AG08396 (cell line): Measurements from ENCODE around the gene GPR3.
A peak's percentile ranks its signal among the peaks of the same experiment; 100 is the strongest.

ENCODE experiments used
- DNase-seq: peaks from one replicate; pipeline ENCODE4 v3.0.0; 2012; ENCODE audit warnings: low spot score, mixed read lengths

Gene GPR3

DNA sequence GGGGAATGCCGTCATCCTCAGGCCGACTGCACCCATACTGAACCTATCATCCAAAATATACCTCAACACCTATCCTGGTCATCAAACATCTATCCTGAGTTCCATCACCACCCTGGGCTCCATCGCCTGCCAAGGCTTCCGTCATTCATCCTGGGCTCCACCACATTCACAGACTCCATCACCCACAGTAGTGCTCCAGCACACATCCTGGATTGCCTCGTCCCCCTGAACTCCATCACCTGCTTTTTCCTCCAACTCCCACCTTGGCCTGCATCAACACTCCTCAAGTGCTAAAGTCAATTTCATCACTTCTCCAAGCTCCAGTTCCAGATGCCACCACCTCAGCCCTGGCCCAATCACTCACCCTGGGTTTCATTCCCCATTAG, 33.5 kb upstream of the GPR3 start:
- DNase-seq, result no peak

DNA sequence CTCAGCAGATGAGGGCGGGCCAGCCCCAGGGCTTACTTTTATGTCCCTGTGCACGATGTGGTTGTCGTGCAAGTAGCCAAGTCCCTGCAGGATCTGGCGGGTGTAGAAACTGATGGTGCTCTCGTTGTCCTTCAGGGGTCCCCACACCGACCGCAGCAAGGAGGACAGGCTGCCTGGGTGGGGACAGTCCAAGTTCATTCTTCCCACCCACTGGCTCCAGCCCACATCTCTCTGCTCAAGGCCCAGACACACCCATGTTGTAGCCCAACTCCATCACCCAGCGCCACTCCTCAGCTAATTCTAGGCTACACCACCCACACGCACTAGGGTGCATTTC, 32.6 kb upstream of the GPR3 start:
- DNase-seq, result no peak

DNA sequence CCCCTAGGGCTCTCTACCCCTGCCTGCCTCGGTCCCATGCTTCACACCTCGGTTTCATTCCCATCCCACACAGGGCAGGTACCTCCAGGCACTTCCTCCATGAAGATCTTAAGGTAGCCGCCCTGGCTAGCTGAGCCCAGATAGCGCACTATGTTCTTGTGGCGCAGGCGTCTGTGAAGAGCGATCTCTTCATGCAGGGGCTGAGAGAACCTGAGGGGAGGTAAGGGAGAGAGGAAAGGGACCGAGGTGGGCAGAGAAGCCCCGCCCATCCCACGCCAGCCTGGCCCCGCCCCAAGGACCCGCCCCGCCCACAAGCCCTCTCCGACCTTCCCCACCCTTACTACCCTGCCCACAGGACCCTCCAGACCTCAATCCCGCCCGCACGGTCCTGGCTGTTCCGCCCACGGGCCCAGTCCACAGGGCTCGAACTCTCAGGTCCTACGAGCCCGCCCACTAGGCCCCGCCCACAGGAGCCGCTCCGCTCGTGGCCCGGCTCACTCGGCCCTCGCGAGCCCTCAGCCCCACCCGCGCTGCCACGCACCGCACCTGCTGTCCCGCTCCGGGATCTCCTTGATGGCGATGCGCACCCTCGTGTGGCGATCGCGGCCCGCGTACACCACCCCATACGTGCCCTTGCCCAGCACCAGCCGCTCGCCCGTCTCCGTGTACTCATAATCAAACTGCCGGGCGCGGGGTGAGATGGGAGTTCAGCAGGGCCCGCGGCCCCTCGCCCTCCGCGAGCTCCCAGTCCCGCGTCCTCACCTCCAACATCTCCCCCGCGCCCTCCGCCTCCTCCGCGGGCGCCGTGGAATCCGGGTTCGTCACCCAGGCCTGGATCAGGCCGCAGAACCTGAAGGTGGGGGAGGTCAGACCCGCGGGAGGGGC, 32.0 kb upstream of the GPR3 start:
- DNase-seq, result no peak

DNA sequence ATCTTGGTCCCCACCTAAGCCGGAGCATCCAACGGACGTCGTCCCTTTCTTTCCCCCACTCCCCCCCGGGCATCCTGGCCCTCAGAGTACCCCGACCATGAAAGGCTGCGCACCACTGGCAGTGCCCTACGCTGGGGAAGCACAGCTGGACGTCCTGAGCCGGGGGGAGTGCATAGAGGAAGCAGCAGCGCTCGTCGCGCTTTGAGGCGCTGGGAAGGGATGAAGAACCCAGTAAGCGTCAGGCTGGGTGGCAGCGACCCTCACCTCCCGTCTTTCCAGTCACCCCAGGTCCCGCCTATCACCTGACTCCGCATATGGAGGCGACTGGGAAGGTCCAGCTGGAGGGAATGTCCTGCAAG, 31.4 kb upstream of the GPR3 start:
- no peak for DNase-seq

DNA sequence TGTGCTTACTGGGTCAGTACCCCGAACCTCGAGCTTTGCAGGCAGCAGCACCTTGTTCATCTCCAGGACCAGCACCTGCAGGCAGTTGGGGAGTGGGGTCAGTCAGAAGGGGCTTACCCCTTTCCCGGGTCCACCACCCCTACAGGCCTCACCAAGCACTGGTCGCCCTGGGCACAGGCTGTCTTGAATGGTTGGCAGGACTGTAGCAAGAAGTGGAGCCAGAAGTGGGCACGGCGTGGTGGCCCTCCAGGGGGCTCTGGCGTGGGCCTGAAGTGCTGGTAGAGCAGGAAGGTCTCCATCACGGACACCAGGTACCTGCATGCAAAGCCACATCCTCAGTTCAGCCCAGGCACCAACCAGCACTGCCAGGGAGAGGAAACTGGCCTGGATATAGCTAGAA, 30.9 kb upstream of the GPR3 start:
- DNase-seq, result no peak

DNA sequence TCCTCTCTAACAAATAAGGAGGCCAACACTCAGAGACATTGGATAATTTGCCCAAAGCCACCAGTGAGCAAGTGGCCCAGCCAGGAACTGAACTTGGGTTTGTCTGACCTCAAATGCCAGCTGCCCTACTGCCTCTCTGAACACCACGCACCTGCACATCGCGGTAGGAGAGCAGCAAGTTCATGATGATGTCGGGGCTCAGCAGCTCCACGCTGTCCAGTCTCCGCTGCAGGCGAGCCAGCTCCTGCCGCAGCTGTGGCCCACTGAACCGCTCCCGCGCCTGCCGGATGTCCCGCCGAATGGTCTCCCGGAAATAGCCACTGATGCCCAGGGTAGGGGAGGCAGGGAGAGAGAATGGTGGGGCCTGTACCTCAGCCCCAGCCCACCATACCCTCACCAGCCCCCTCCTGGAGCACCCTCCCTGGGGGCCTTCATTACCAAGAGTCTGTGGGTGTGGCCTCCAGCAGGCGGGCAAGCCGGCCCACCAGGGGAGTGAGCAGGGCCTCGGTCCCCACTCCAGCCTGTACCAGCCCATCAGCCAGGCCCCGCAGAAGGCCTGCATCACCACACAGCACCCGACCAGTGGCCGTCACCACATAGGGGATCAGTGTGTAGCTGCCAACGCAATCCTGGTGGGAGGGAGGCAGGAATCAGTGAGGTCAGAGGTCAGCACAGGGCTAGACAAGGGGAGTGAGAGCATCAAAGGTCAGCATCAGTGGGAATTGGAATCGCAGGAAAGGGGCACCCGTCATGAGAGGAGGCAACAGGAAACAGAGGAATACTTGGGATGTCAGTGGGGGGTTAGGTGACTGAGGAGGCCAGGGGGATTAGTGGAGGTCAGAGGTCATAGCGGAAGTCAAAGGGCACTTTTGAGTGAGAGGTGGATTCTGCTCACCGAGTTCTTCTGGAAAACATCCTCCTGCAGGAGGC, 28.4 kb upstream of the GPR3 start:
- no peak for DNase-seq

DNA sequence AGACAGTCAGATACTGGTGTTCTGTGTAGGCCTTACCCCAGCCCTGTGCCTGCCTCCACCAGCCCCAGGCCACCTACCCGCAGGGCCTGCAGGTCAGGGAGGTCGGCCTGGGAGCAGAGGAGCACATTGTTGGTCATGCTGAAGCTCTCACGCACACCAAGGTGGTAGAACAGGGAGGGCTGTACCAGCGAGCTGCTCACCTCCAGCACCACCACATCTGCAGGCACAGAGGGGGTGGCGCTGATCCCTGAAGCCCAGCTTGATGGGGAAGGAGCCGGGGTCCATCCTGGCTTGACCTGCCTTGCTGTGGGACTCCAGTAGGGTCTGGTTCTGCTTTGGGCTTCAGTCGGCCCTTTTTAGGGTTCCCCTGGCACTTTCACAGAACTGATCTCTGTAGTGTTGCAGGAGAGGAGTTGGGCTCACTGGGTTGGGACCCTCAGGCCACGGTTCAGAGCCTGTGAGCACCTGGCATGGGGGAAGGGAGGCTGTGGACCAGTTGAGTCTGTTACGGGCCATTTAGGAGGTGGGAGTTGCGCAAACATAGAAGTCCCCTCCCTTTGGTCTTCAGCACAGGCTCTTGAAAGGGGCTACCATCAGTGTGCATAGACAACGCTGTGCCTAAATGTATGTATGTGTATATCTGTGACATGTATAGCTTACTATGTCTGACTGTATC, 27.6 kb upstream of the GPR3 start:
- no peak for DNase-seq

DNA sequence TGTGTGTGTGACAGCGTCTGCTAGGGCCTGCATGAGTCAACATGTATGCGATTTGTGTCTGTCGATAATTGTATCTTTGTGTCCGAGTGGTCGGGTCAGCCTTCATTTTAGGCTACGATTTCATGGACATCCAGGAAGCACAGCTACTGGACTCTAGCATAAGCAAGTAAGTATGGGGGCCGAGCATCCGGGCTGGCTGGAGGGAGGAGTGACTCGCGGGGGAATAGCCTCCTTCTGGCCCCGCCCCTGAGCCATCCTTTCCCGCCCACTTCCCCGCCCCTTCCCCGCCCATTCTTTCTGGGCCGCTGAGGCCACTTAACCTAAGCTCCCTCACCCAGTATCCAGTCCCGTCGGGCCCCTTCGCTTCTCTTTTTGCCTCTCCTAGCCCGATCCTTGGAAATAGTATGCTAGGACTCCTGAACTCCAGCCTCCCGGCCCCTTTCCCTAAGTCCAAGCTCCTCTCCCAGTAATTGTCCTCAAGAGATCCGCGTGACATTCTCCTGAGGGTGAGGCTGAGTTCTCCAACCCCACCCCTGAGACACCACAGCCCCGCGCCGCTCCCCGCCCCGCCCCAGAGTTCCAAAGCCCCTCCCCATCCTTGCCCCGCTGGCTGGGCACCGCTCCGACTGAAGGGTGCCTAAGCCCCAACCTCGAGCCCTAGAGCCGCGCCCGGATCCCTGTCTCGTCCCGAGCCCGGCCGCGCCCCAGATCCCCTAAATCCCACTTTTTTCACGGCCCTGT, 26.9 kb upstream of the GPR3 start:
- peak; percentile 97 for DNase-seq

DNA sequence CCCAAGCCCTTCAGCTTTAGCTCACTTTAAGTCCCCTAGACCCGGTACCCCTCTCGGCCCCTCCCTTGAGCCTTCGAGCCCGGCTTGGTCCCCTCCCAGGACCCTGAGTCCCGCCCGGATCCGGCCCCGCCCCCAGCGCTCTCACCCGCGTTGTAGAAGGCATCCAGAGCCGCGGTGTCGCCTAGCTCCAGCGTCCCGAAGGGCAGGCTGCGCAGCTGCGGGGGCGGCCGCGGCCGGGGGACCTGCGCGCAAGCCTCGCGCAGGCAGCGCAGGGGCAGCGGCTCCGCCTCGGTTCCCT, 26.4 kb upstream of the GPR3 start:
- peak; percentile 85 for DNase-seq

DNA sequence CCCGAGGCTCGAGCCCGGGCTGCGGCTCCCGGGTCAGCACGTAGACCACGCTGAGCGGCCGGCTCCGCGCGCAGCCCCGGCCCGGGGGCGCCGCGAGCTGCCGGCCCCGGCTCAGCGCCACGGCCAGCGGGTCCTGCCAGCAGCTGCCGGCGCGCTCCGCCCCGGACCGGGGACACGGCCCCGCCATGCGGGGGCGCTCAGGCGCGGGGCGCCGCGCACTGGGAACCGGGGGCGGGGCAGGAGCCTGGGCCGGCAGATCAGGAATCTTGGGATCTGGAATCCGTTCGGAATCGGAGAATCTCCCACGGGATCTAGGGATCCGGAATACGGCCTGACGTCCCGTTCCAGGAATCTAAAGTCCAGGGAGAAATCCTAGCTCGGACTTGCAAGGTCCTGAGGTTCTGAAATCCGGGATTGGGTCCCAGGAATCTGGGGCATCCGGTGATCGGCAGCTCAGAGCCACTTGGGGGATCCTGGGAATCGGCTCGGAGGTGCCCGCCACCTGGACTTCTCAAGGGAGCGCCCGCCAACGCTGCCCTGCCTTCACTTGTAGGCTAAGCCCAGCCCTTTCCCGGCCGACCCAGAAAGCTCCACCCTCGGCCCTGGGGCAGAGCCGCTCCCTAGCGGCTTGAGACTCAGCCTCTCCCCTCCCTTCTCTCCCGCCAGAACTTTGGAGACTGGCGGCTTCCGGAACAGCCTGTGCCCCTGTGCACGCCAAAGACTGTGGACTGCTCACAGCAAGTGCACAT, 25.8 kb upstream of the GPR3 start, which contains the start of gene MAP3K6:
MAP3K6 (minus strand) TSS at position 551 of the 749 bp plus-strand sequence; CDS start at position 187, 364 bp downstream.
- DNase-seq, result peak; percentile 90

DNA sequence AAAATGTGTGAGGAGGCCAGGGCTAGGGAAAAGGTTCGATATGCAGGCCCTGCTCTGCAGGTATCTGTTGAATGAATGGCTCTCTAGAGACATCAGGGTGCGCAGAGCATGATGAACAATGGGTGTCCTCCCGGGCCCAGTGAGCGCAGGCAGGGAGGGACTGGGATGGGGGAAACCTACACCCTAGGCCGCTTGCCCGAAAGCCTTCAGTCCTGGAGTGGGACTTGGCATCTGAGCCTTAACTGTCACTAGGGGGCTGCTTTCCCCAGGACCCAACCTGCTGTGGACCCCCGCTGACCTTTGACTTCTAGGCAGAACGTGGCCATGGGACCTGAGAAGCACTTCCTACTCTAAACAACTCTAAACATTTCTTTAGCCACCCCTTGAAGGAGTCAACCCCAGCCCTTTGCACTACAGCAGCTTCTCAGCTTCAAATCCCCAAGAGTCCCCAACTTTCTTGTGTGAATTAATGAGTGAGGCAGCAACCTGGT, 25.2 kb upstream of the GPR3 start:
- no peak for DNase-seq

DNA sequence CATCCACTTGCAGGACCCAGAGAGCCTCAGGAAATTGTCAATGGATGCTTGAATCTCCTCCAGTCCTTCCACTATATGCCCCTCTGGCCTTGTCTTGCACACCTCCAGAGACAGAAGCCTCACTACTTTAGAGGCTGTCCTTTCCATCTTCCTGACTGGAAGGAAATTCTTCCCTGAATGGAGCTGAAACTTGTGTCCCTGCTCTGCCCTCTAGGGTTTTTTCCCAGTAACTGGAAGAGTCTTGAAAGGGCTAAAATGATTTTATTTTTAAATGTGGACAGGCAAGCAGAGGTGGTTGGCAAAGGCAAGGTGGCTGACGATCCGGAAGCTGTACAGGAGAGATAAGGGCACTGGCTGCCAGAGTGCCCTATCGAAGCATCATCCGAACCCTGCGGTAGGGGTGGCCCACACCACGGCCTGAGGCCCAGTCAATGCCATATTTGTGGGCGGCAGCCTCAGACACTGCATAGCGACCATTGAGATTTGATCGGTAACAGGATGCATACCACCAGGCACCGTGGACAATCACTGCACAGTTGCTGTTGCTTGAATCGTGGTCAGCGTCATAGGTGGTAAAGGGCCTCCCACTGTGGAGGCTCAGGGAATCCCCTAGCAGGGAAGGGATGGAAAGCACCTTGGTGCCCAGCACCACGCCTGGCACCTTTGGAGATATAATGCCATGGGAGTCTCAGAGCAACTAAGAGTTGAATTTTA, 23.4 kb upstream of the GPR3 start:
- no peak for DNase-seq

DNA sequence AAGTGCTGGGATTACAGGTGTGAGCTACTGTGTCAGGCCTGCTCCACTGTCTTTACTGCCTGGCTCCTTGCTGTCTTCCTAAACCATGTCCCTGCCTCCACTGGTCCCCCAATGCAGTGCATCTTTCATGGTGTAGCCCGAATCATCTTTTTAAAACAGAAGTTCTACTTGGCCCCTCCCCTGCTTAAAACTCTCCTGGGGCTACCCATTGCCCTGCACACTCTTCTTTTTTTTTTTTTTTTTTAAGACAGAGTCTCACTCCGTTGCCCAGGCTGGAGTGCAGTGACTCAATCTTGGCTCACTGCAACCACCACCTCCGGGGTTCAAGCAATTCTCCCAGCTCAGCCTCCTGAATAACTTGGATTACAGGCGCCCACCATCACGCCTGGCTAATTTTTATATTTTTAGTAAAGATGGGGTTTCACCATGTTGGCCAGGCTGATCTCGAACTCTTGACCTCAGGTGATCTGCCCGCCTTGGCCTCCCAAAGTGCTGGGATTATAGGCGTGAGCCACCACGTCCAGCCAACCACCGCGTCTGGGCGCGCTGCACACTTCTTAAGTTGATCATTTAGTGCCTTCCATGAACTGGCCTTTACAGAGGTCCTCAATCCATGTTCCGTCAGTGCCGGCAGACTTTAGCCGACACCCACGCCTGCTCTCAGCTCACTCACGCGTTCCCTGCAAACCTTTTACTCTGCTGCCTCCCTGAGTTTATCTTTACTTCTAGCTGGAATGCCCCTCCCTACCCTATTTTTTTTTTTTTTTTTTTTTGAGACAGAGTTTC, 20.2 kb upstream of the GPR3 start:
- no peak for DNase-seq

DNA sequence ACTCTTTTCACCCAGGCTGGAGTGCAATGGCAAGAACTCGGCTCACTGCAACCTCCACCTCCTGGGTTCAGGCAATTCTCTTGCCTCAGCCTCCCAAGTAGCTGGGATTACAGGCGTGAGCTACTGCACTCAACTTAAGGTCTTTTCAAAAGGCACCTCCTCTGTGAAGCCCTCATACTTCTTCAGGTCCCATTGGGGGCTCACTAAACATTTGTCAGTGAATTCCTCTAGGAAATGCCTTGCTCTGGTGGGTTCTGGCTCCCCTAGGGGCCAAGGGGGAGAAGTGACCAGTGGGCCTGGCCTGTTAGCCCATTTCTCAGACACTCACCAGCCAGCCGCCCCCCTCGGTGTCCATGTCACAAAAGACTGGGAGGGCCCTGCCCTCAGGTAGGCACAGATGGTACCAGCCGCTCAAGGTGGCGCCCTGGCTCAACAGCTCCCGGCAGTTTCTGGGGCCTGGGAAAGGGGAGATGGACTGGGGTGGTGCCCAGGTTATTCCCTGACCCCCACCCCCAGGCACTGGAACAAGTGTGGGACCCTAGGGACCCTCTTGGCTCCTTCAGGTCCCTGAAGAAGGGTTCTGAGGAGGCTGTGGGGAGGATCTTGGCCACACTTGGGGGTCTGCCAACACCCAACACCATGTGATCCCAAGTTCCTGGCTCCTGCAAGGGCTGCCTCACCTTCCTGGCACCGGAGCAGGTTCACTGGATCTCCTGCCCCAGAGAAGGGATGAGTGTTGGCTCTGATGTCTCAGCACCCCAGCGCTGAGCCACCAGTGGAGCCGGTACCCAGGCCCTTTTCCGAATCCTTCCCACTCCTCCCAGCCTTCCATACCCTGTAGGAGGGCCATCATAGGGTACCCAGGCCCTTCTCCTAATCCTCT, 19.4 kb upstream of the GPR3 start:
- no peak for DNase-seq

DNA sequence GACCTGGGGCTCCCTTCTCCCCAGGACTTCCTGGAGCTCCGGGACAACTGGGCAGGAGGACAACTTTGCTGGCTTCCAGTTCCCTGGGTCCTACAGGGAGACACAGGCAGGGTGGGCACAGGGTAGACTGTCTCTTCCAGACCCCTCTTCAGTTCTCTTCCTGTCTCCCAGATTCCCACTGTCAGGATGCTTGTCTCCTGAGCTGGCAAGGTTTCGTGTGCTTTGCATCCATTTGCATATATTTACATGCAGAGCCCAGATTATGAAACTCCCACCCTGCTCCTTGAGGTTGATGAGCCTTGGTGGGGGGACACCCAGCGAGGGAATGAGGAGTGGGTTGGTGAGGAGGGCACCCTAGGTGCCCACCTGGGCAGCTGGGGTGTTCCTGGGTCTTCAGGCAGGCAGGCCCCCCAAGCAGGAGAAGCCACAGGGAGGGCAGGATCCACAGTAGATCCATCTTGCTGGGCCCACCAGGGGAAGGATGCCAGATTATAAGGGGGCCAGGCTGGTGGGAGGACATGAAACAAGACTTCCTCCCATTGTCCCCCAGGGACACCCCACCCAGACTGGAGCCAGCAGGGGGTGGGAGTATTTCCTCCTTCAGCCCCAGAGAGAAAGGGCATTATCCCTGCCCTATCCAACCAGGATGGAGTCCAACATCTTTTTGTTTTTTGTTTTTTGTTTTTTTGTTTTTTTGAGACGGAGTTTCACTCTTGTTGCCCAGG, 17.9 kb upstream of the GPR3 start, which contains the start of gene FCN3:
FCN3 (minus strand) TSS at position 463 of the 725 bp plus-strand sequence; CDS start at position 457, 6 bp downstream.
- no peak for DNase-seq

DNA sequence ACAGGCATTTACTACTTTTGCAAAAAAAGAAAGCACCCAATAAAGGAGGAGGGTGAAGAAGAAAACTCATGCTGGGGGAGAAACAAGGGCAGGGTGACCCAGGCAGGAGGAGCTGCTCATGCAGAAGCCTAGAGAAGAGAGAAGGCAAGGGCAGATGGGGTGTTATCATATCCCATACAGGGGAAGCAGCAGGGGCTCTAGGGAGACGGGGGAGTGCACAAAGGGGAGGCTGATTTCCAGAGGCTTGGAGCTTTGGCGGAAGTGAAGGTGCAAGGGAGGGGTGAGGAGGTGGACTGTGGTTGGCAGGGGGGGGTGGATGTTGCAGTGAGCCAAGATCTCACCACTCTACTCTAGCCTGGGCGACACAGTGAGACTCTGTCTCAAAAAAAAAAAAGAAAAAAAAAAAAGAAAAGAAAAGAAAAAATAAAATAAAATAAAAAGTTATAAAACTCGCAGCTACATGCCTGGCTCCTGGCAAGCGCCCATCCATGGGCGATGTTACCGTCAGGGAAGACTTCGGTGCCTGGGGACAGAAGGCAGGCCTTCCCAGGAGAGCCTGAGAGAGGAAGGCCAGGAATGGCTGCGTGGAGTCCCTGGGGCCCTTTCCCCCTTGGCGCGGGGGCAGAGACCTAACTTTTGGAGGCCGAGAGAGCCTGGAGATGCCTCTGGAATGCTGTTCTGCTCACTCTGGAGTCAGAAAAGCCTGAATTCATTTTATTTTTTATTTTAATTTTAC, 14.5 kb upstream of the GPR3 start:
- DNase-seq, result no peak

DNA sequence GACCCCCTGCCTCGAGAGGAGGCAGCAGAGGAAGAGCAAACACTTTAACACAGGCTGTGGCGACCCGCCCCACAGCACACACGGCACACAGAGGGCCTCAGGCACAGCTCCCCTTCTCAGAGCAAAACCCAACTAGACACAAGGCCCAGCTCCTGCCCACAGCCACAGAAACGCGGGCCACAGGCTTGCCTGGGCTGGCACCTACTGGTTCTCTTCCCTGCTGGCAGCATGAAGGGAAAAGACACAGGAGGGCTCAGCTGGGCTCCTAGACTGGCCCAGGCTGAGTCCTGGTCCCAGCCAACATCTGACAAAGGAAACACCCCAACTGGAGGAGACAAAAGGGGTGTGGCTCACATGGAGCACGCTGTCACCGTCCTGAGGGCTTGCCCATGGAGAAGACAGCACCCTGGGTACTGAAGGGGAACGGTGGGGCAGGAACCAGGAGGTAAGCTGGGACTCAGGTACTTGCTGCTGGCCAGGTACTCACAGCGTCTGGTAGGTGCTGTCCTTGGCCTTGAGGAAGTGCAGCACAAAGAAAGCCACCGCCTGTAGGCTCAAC, 12.8 kb upstream of the GPR3 start:
- no peak for DNase-seq
